Glomerular visceral epithelial cell (primary cell): ENCODE data around the gene LIPK.
"Not testable (repeated sequence)": the region's sequence is repeated elsewhere in the genome, so short reads cannot be mapped to it uniquely, and the experiment has no call there.

Experiments
- DNase-seq: peaks from one replicate; pipeline ENCODE4 v3.0.0-alpha.2; 2016; ENCODE audit errors: extremely low spot score

The LIPK gene

GRCh38 chr10:88721392-88721791 lies 15.3 kb downstream of the LIPK start:
- DNase-seq: no peak

- no peak for DNase-seq
These were observed 19.7 kb downstream of the LIPK start for GRCh38 chr10:88725798-88726197.

- DNase-seq: no peak
These were observed 22.2 kb downstream of the LIPK start for GRCh38 chr10:88728107-88728763.

- DNase-seq: no peak
These were observed 24.8 kb downstream of the LIPK start for GRCh38 chr10:88730864-88731263.

- no peak for DNase-seq
These were observed 25.2 kb downstream of the LIPK start for GRCh38 chr10:88731296-88731695.

GRCh38 chr10:88733215-88733614 lies 27.2 kb downstream of the LIPK start:
- no peak for DNase-seq

GRCh38 chr10:88735661-88736060 lies 29.6 kb downstream of the LIPK start:
- DNase-seq: no peak

- not testable (repeated sequence) for DNase-seq
These were observed 35.9 kb downstream of the LIPK start for GRCh38 chr10:88741921-88742320.

- no peak for DNase-seq
These were observed 36.4 kb downstream of the LIPK start for GRCh38 chr10:88742448-88742847.

- no peak for DNase-seq
These were observed 38.0 kb downstream of the LIPK start for GRCh38 chr10:88744002-88744401.

GRCh38 chr10:88745633-88746032 lies 39.6 kb downstream of the LIPK start:
- DNase-seq: no peak

- no peak for DNase-seq
These were observed 48.2 kb downstream of the LIPK start for GRCh38 chr10:88754287-88754686.

- DNase-seq: no peak
These were observed 49.7 kb downstream of the LIPK start for GRCh38 chr10:88755753-88756152.

- no peak for DNase-seq
These were observed 50.6 kb downstream of the LIPK start for GRCh38 chr10:88756660-88757059.

GRCh38 chr10:88759366-88760101 lies 53.5 kb downstream of the LIPK start, which contains the start of gene LIPN:
Gene LIPN, plus strand, starts transcription at chr10:88760020. Its CDS starts 1,386 bp downstream, at chr10:88761406.
- no peak for DNase-seq

- no peak for DNase-seq
These were observed 56.9 kb downstream of the LIPK start for GRCh38 chr10:88762906-88763305.

GRCh38 chr10:88763441-88763840 lies 57.4 kb downstream of the LIPK start:
- DNase-seq: no peak

GRCh38 chr10:88764110-88764509 lies 58.1 kb downstream of the LIPK start:
- DNase-seq: no peak

GRCh38 chr10:88765816-88766215 lies 59.8 kb downstream of the LIPK start:
- no peak for DNase-seq

- no peak for DNase-seq
These were observed 63.3 kb downstream of the LIPK start for GRCh38 chr10:88769384-88769783.

- DNase-seq: no peak
These were observed 75.2 kb downstream of the LIPK start for GRCh38 chr10:88781206-88781605.

- DNase-seq: no peak
These were observed 76.2 kb downstream of the LIPK start for GRCh38 chr10:88782222-88782621.

GRCh38 chr10:88783724-88784123 lies 77.7 kb downstream of the LIPK start:
- DNase-seq: no peak
